Suprapubic skin (tissue), 4 donors: ENCODE data around the gene PIAS4.
"Not testable (repeated sequence)": the region's sequence is repeated elsewhere in the genome, so short reads cannot be mapped to it uniquely, and the experiment has no call there.

Experiments used
- EP300 ChIP-seq: sonication (generic); formaldehyde crosslinking; IDR thresholded peaks from one replicate; pipeline ENCODE4 v1.6.1; 2017; ENCODE audit warnings: antibody characterized with exemption
- POLR2A ChIP-seq, 2 donors: fragments of 450-650 bp; IDR thresholded peaks; one replicate each; pipeline ENCODE4 v1.6.1; 2017; ENCODE audit warnings: antibody characterized with exemption in 2 of 2, mild to moderate bottlenecking in 2 of 2, moderate library complexity in 2 of 2
- POLR2AphosphoS5 ChIP-seq, 3 donors: sonication (generic); formaldehyde crosslinking; IDR thresholded peaks; one replicate each; pipeline ENCODE4 v1.6.1; 2017; ENCODE audit warnings: antibody characterized with exemption in 3 of 3
- TF ChIP-seq, protein P1 (sequence below), 2 donors: fragments of 200-600 bp in 1 of 2; fragments of 450-650 bp in 1 of 2; sonication (generic) in 1 of 2; IDR thresholded peaks; one replicate each; pipeline ENCODE4 v1.5.1; 2016 to 2019; ENCODE audit warnings: antibody characterized with exemption in 2 of 2, mild to moderate bottlenecking in 1 of 2, moderate library complexity in 1 of 2

DNA sequence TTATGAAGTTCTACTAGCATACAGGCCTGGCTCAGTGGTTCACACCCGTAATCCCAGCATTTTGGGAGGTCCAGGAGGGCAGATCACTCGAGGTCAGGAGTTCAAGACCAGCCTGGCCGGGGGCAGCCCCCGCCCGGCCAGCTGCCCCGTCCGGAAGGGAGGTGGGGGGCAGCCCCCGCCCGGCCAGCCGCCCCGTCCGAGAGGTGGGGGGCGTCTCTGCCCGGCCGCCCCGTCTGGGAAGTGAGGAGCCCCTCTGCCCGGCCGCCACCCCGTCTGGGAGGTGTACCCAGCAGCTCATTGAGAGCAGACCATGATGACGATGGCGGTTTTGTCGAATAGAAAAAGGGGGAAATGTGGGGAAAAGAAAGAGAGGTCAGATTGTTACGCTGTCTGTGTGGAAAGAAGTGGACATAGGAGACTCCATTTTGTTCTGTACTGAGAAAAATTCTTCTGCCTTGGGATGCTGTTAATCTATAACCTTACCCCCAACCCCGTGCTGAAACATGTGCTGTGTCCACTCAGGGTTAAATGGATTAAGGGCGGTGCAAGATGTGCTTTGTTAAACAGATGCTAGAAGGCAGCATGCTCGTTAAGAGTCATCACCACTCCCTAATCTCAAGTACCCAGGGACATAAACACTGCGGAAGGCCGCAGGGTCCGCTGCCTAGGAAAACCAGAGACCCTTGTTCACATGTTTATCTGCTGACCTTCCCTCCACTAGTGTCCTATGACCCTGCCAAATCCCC lies 8.7 kb upstream of the PIAS4 start:
- TF ChIP-seq, protein P1, sequence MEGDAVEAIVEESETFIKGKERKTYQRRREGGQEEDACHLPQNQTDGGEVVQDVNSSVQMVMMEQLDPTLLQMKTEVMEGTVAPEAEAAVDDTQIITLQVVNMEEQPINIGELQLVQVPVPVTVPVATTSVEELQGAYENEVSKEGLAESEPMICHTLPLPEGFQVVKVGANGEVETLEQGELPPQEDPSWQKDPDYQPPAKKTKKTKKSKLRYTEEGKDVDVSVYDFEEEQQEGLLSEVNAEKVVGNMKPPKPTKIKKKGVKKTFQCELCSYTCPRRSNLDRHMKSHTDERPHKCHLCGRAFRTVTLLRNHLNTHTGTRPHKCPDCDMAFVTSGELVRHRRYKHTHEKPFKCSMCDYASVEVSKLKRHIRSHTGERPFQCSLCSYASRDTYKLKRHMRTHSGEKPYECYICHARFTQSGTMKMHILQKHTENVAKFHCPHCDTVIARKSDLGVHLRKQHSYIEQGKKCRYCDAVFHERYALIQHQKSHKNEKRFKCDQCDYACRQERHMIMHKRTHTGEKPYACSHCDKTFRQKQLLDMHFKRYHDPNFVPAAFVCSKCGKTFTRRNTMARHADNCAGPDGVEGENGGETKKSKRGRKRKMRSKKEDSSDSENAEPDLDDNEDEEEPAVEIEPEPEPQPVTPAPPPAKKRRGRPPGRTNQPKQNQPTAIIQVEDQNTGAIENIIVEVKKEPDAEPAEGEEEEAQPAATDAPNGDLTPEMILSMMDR (IDR thresholded peaks at IDR 0.05): not testable (repeated sequence)
- not testable (repeated sequence) for TF ChIP-seq POLR2A (IDR thresholded peaks at IDR 0.05); EP300; POLR2AphosphoS5 (IDR thresholded peaks at IDR 0.05)
